HepG2 (cell line): ENCODE data around the gene C21orf58. TPM values are rescaled to one million over a fixed set of nuclear protein-coding genes. Genes with fewer than 3 reads are reported as not detected.

Source experiments
- HDAC2 ChIP-seq: sonication (generic); formaldehyde crosslinking; IDR thresholded peaks from 2 replicates; pipeline ENCODE4 v1.4.0; 2020; ENCODE audit warnings: missing genetic modification reagents
- KDM3A ChIP-seq: IDR thresholded peaks from 2 replicates; pipeline ENCODE4 v1.6.1; 2018; ENCODE audit warnings: low read depth, missing compliant biosample characterization
- KMT2A ChIP-seq: sonication (generic); formaldehyde crosslinking; IDR thresholded peaks from 2 replicates; pipeline ENCODE4 v1.4.0; 2020; ENCODE audit warnings: missing genetic modification reagents
- MXI1 ChIP-seq: IDR thresholded peaks from 3 replicates; pipeline ENCODE4 v1.6.1; 2012; ENCODE audit warnings: low read depth, low read length, inconsistent platforms, borderline replicate concordance
- NCOA2 ChIP-seq: sonication (generic); formaldehyde crosslinking; IDR thresholded peaks from 2 replicates; pipeline ENCODE4 v1.8.0; 2022; ENCODE audit warnings: inconsistent platforms
- NR2C2 ChIP-seq: sonication (generic); formaldehyde crosslinking; IDR thresholded peaks from 2 replicates; pipeline ENCODE4 v1.4.0; 2020; ENCODE audit warnings: missing genetic modification reagents, mild to moderate bottlenecking, moderate library complexity, borderline replicate concordance
- PCBP1 ChIP-seq: fragments of 200-400 bp; formaldehyde crosslinking; IDR thresholded peaks from 2 replicates; pipeline ENCODE4 v1.6.1; 2017; ENCODE audit warnings: mild to moderate bottlenecking, low read depth, low read length, borderline replicate concordance
- PHF5A ChIP-seq: IDR thresholded peaks from one replicate; pipeline ENCODE4 v1.6.1; 2018; ENCODE audit warnings: low read depth, missing genetic modification reagents; ENCODE audit not compliant: unreplicated experiment
- RARA ChIP-seq: IDR thresholded peaks from 2 replicates; pipeline ENCODE4 v1.6.1; 2016; ENCODE audit warnings: missing genetic modification reagents, missing compliant biosample characterization
- RFXANK ChIP-seq: IDR thresholded peaks from 2 replicates; pipeline ENCODE4 v1.6.1; 2016
- SKIL ChIP-seq: sonication (generic); formaldehyde crosslinking; IDR thresholded peaks from 2 replicates; pipeline ENCODE4 v1.8.0; 2022; ENCODE audit warnings: missing genetic modification reagents, mild to moderate bottlenecking, moderate library complexity, borderline replicate concordance
- SMC3 ChIP-seq: IDR thresholded peaks from 2 replicates; pipeline ENCODE4 v1.6.1; 2011; ENCODE audit warnings: low read length, improper control_type of control experiment
- SRSF4 ChIP-seq: fragments of 200-400 bp; formaldehyde crosslinking; IDR thresholded peaks from one replicate; pipeline ENCODE4 v1.6.1; 2018; ENCODE audit warnings: mild to moderate bottlenecking, low read depth, low read length, moderate library complexity; ENCODE audit not compliant: poor library complexity, severe bottlenecking
- U2AF1 ChIP-seq: fragments of 200-400 bp; formaldehyde crosslinking; optimal IDR thresholded peaks from 2 replicates; pipeline ENCODE3; 2017; ENCODE audit warnings: mild to moderate bottlenecking, low read depth, low read length
- ZNF343 ChIP-seq: sonication (generic); formaldehyde crosslinking; IDR thresholded peaks from 2 replicates; pipeline ENCODE4 v1.4.0; 2020; ENCODE audit warnings: mild to moderate bottlenecking, missing genetic modification reagents
- ZNF7 ChIP-seq: IDR thresholded peaks from 2 replicates; pipeline ENCODE4 v1.6.1; 2016; ENCODE audit warnings: missing biosample characterization, missing genetic modification reagents
- polyA plus RNA-seq, 8 experiments: library from polyadenylated mRNA; depleted of rRNA in 3 of 8; stranded (reverse) in 7 of 8; unstranded in 1 of 8; fragments of >200 nt; fragmentation: Illumina TruSeq in 4 of 8; extraction: Trizol in 4 of 8; gene quantifications; 2 replicates each; pipeline versions ENCODE4 v1.2.1 to v1.2.3, GENCODE V29; 2011 to 2016; ENCODE audit warnings: low read depth in 4 of 8, missing spikeins in 1 of 8, mixed read lengths in 1 of 8; ENCODE audit not compliant: insufficient read depth in 1 of 8
- total RNA-seq, 5 experiments: library from RNA; depleted of rRNA; stranded (reverse); fragments of >200 nt; fragmentation: Illumina TruSeq; extraction: Trizol; gene quantifications; 2 replicates each; pipeline ENCODE4 v1.2.3, GENCODE V29; 2016; ENCODE audit warnings: low read depth in 1 of 5
- TF ChIP-seq, protein P1 (sequence below): sonication (generic); formaldehyde crosslinking; IDR thresholded peaks from 2 replicates; pipeline ENCODE4 v1.5.1; 2020; ENCODE audit warnings: missing genetic modification reagents, mild to moderate bottlenecking, borderline replicate concordance
- TF ChIP-seq, protein P2 (sequence below): sonication (generic); formaldehyde crosslinking; IDR thresholded peaks from 2 replicates; pipeline ENCODE4 v1.9.0; 2022; ENCODE audit warnings: low read depth, missing genetic modification reagents

C21orf58 gene
- total and polyA plus RNA-seq, 2 of the 13 experiments (the other 11 are each of a cell fraction or from before 2014, with no cell fraction given), result 3.5 to 6.8 TPM

DNA sequence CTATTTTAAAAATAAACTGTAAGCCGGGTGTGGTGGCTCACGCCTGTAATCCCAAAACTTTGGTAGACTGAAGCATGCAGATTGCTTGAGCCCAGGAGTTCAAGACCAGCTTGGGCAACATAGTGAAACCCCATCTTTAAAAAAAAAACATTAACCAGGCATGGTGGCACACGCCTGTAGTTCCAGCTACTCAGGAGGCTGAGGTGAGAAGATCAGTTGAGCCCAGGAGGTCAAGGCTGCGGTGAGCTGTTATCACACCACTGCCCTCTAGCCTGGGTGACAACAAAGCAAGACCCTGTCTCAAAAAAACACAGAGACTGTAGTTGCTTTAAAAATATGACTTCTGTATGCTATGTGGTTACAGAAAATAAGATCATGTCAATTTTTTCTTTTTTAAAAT lies 70.8 kb downstream of the C21orf58 start (continued):
- no peak for TF ChIP-seq KDM3A (CRISPR knock-in tag)
- no peak for TF ChIP-seq SMC3
- 0 out of 2 replicates have a peak, but pooled peaks have one; percentile 23 for TF ChIP-seq NCOA2 (CRISPR knock-in tag)
- TF ChIP-seq KMT2A, result no peak
- TF ChIP-seq PCBP1, result no peak
- no peak for TF ChIP-seq ZNF7 (CRISPR knock-in tag)
- TF ChIP-seq, protein P1, sequence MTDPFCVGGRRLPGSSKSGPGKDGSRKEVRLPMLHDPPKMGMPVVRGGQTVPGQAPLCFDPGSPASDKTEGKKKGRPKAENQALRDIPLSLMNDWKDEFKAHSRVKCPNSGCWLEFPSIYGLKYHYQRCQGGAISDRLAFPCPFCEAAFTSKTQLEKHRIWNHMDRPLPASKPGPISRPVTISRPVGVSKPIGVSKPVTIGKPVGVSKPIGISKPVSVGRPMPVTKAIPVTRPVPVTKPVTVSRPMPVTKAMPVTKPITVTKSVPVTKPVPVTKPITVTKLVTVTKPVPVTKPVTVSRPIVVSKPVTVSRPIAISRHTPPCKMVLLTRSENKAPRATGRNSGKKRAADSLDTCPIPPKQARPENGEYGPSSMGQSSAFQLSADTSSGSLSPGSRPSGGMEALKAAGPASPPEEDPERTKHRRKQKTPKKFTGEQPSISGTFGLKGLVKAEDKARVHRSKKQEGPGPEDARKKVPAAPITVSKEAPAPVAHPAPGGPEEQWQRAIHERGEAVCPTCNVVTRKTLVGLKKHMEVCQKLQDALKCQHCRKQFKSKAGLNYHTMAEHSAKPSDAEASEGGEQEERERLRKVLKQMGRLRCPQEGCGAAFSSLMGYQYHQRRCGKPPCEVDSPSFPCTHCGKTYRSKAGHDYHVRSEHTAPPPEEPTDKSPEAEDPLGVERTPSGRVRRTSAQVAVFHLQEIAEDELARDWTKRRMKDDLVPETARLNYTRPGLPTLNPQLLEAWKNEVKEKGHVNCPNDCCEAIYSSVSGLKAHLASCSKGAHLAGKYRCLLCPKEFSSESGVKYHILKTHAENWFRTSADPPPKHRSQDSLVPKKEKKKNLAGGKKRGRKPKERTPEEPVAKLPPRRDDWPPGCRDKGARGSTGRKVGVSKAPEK (CRISPR knock-in tag), result no peak
- TF ChIP-seq HDAC2 (CRISPR knock-in tag), result no peak
- TF ChIP-seq RARA (CRISPR knock-in tag), result peak; percentile 70
- no peak for TF ChIP-seq SKIL (CRISPR knock-in tag)
- TF ChIP-seq ZNF343 (CRISPR knock-in tag), result no peak
- TF ChIP-seq MXI1, result no peak
- peak; percentile 36; the same call in 1 of the 2 replicates for TF ChIP-seq NR2C2
- TF ChIP-seq, protein P2, sequence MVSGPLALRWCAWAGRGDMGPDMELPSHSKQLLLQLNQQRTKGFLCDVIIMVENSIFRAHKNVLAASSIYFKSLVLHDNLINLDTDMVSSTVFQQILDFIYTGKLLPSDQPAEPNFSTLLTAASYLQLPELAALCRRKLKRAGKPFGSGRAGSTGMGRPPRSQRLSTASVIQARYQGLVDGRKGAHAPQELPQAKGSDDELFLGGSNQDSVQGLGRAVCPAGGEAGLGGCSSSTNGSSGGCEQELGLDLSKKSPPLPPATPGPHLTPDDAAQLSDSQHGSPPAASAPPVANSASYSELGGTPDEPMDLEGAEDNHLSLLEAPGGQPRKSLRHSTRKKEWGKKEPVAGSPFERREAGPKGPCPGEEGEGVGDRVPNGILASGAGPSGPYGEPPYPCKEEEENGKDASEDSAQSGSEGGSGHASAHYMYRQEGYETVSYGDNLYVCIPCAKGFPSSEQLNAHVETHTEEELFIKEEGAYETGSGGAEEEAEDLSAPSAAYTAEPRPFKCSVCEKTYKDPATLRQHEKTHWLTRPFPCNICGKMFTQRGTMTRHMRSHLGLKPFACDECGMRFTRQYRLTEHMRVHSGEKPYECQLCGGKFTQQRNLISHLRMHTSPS (CRISPR knock-in tag), result no peak
- no peak for TF ChIP-seq SRSF4
- no peak for TF ChIP-seq U2AF1
- TF ChIP-seq PHF5A (CRISPR knock-in tag), result no peak
- TF ChIP-seq RFXANK (CRISPR knock-in tag), result no peak
